CD4-positive, alpha-beta memory T cell (primary cell): ENCODE data around the gene TCF12. TPM values are rescaled to one million over a fixed set of nuclear protein-coding genes. Genes with fewer than 3 reads are reported as not detected.

Experiments
- CTCF ChIA-PET: fragments of 350-600 bp; sonication (Branson Sonifier 250); formaldehyde crosslinking; loops from one replicate; lab custom pipeline; 2021; ENCODE audit warnings: inconsistent platforms; ENCODE audit not compliant: partially characterized antibody; lab: Charles Lee
- POLR2A ChIA-PET: fragments of 350-600 bp; sonication (Branson Sonifier 250); formaldehyde crosslinking; loops from one replicate; lab custom pipeline; 2021; ENCODE audit not compliant: partially characterized antibody; lab: Charles Lee
- DNase-seq, 5 donors: peaks; one replicate each; pipeline versions ENCODE4 v3.0.0 to v3.0.0-alpha.2; 2020 to 2022; ENCODE audit warnings: mixed read lengths in 1 of 5
- H3K27ac ChIP-seq: one replicate; pipeline ENCODE4 v1.7.0; 2013; ENCODE audit warnings: low read depth, low read length
- H3K27me3 ChIP-seq: 2 replicates; pipeline ENCODE4 v1.7.0; 2013; ENCODE audit warnings: mild to moderate bottlenecking, low read length, moderate library complexity; ENCODE audit not compliant: insufficient read depth
- H3K36me3 ChIP-seq: 2 replicates; pipeline ENCODE4 v1.7.0; 2013; ENCODE audit warnings: mild to moderate bottlenecking, low read length, moderate library complexity; ENCODE audit not compliant: insufficient read depth
- H3K4me1 ChIP-seq: 2 replicates; pipeline ENCODE4 v1.7.0; 2013; ENCODE audit warnings: mild to moderate bottlenecking, low read length, moderate library complexity; ENCODE audit not compliant: insufficient read depth
- H3K4me3 ChIP-seq, 2 donors: one replicate each; pipeline ENCODE4 v1.7.0; 2013; ENCODE audit warnings: low read length in 2 of 2, mild to moderate bottlenecking in 1 of 2
- H3K9me3 ChIP-seq, 2 donors: one replicate each; pipeline ENCODE4 v1.7.0; 2013; ENCODE audit warnings: low read length in 2 of 2, control low read depth in 1 of 2; ENCODE audit not compliant: control insufficient read depth in 1 of 2
- H3K27ac Mint-ChIP-seq, 7 donors: one replicate each; pipeline ENCODE4 v1.8.0; 2020 to 2021; ENCODE audit warnings: mixed read lengths in 7 of 7, mild to moderate bottlenecking in 6 of 7, inconsistent platforms in 3 of 7, moderate library complexity in 3 of 7
- H3K27me3 Mint-ChIP-seq, 2 donors: one replicate each; pipeline ENCODE4 v1.8.0; 2020 to 2021; ENCODE audit warnings: mixed read lengths in 2 of 2
- H3K36me3 Mint-ChIP-seq, 2 donors: one replicate each; pipeline ENCODE4 v1.8.0; 2020 to 2021; ENCODE audit warnings: mixed read lengths in 2 of 2, inconsistent platforms in 1 of 2, mild to moderate bottlenecking in 1 of 2
- H3K4me1 Mint-ChIP-seq, 4 donors: one replicate each; pipeline ENCODE4 v1.8.0; 2020 to 2021; ENCODE audit warnings: mixed read lengths in 4 of 4, mild to moderate bottlenecking in 1 of 4
- H3K4me3 Mint-ChIP-seq, 8 donors: one replicate each; pipeline ENCODE4 v1.8.0; 2020 to 2021; ENCODE audit warnings: mixed read lengths in 8 of 8, mild to moderate bottlenecking in 7 of 8, moderate library complexity in 6 of 8, inconsistent platforms in 3 of 8
- H3K9me3 Mint-ChIP-seq, 8 donors: one replicate each; pipeline ENCODE4 v1.8.0; 2020 to 2021; ENCODE audit warnings: mixed read lengths in 8 of 8, mild to moderate bottlenecking in 5 of 8, inconsistent platforms in 3 of 8, moderate library complexity in 1 of 8
- intact Hi-C: fragments of 100-400 bp; cut with micrococcal nuclease; formaldehyde crosslinking; loops from one replicate; pipeline ENCODE4 v1.15.1; 2023
- polyA plus RNA-seq, 2 donors: library from polyadenylated mRNA; unstranded; fragments of 300-500 nt; fragmentation: Illumina TruSeq; gene quantifications; one replicate each; pipeline ENCODE4 v1.2.3, GENCODE V29; 2021
- total RNA-seq, 2 experiments: library from RNA; stranded (reverse); gene quantifications; one replicate each; pipeline ENCODE4 v1.2.3, GENCODE V29; 2021

Gene TCF12
- total and polyA plus RNA-seq, 4 experiments from 2014 or later, result 36.5 to 86.5 (median 68.4) TPM

DNA sequence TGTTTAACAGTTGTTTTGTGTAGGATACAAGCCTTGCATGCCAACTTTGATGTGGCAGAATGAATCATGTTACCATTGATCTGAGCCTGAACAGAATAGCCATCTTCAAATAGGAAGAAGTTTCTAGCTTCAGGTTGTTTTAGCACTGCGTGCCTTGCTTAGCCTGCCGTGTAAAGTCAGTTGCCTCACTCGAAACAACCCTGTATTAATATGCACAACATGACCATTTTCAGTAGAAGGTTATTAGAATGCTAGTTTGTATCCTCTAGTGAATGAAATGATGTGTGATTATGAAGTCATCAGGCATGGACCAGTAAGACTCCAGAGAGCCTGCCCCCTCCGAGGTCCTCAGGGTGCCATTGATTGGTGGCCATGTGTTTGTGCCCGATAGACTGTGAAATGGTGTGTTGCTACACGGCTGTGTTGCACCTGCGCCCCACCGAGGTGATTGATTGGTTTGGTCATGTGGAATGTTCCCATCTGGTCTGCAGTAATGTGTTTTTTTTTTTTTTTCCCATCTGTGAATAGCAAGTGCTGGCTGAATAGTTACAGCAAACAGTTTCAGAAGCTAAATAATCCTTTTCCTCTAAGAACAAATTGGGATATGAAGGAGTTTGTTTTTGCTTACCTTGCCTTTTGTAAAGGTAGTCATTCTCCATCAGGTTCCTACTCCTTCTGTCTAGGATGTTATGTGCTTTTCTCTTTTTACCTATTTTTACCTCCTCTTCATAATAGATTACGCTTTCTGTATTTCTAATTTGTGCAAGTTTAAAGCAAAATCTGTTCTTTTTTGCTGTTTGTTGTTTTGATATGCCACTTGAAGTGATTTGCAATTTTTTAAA is 214.9 kb downstream of the TCF12 start:
- no peak overlapping the region for H3K27ac ChIP-seq
- Mint-ChIP-seq H3K4me3 (peak overlapping the region in 1 of 8 donors; percentile 22), H3K36me3 (peaks cover 12 to 21% of the 10 kb centered on the region in 2 donors), H3K4me1 (peaks cover 38 to 61% (median 44%) of the 10 kb centered on the region in 4 donors), H3K9me3 (peaks cover 0 to 2% (median 0%) of the 10 kb centered on the region in 8 donors), H3K27me3 (no peaks in the 10 kb centered on the region), H3K27ac (peak overlapping the region in 1 of 7 donors; percentile 32)
- ChIA-PET CTCF (no interaction called here), POLR2A (no interaction called here)
- no peaks in the 10 kb centered on the region for H3K27me3 ChIP-seq
- peaks cover 21% of the 10 kb centered on the region for H3K4me1 ChIP-seq
- H3K9me3 ChIP-seq, result no peaks in the 10 kb centered on the region
- H3K36me3 ChIP-seq, result no peaks in the 10 kb centered on the region
- H3K4me3 ChIP-seq, result no peak overlapping the region
- DNase-seq, result no peak
- intact Hi-C loops, result no loop called here

DNA sequence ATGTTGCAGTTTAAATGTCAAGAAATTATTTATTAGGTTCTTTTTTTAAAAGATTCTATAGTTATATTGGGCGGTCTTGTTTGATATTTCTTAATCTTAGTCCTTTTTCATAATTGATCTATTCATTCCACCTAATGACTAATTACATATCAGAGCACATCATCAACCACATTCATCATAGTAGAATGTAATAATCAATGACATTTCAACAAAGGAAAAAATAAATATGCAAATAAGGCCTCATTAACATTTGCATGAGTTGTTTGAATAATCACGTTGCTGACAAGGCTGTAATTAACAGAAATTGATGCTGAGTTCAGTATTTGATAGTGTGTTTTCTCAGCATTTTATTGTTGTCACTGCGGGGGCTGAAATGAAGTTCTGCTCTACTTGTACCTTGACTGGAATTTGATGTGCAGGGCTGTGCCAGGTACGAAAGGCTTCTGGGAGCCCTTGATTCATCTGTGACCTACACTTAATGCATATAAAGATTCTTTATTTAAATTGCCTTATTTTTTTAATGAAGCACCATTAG is 215.7 kb downstream of the TCF12 start:
- POLR2A ChIA-PET, result no interaction called here
- DNase-seq, result no peak
- Mint-ChIP-seq H3K9me3 (peaks cover 0 to 2% (median 0%) of the 10 kb centered on the region in 8 donors), H3K4me1 (peaks cover 35 to 61% (median 43%) of the 10 kb centered on the region in 4 donors), H3K27ac (no peak overlapping the region), H3K4me3 (no peak overlapping the region), H3K27me3 (no peaks in the 10 kb centered on the region), H3K36me3 (peaks cover 10 to 14% of the 10 kb centered on the region in 2 donors)
- Histone ChIP-seq H3K36me3 (no peaks in the 10 kb centered on the region), H3K27ac (no peak overlapping the region), H3K9me3 (no peaks in the 10 kb centered on the region), H3K4me3 (no peak overlapping the region), H3K4me1 (peaks cover 21% of the 10 kb centered on the region), H3K27me3 (no peaks in the 10 kb centered on the region)
- CTCF ChIA-PET, result interaction anchor here (2.7 kb wide), 1 partner anchor 12 kb away, joined by 18 read pairs; no protein-coding TSS in a partner anchor
- intact Hi-C loops, result no loop called here

DNA sequence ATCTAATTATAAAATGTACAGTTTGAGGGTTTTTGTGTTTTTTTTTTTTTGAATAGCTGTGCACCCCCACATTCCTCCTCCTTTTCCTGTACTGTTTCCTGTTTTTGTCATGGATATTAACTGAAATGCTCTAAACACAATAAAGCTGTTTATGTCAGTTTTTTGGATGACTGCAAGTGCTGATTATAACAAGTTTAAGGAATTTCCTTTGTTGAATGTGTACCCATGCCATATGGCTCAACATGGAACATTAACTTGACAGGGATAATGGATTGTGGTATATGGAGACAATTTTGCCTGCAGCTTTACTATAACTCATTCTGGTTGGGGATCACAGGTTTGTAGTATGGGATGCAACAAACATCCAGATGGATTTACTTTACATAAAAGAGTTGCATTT is 216.4 kb downstream of the TCF12 start:
- Histone ChIP-seq H3K36me3 (no peaks in the 10 kb centered on the region), H3K4me3 (no peak overlapping the region), H3K27ac (no peak overlapping the region), H3K4me1 (peaks cover 21% of the 10 kb centered on the region), H3K9me3 (no peaks in the 10 kb centered on the region), H3K27me3 (no peaks in the 10 kb centered on the region)
- intact Hi-C loops, result loop anchor here (5.0 kb wide), 1 partner anchor 218 kb away; the partner anchor contains the start of gene TCF12
- H3K4me3 Mint-ChIP-seq, result no peak overlapping the region
- no peak for DNase-seq
- peaks cover 9 to 10% of the 10 kb centered on the region in 2 donors for H3K36me3 Mint-ChIP-seq
- H3K4me1 Mint-ChIP-seq, result peaks cover 31 to 57% (median 41%) of the 10 kb centered on the region in 4 donors
- H3K27me3 Mint-ChIP-seq, result no peaks in the 10 kb centered on the region
- peaks cover 0 to 2% (median 0%) of the 10 kb centered on the region in 8 donors for H3K9me3 Mint-ChIP-seq
- POLR2A ChIA-PET, result no interaction called here
- H3K27ac Mint-ChIP-seq, result no peak overlapping the region
- CTCF ChIA-PET, result interaction anchor here (2.7 kb wide), 1 partner anchor 11 kb away, joined by 18 read pairs; no protein-coding TSS in a partner anchor

DNA sequence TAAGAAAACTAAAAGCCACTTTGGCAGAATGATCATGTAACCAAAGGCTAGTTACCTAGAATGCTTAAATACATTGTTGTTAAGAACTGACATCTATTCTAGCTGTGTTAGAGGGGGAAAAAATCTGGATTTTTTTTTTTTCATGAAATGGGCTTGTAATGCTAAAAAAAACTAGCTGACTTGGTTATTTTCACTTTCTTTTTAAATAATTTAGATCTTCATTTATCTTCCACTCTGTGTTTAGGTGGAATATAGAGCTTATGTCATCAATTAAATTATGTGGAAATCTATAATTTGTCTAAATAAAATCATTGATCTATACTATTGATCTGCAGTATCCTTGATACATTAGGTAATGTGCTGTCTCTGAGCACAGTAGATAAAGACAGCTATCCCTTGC is 217.4 kb downstream of the TCF12 start:
- no peak overlapping the region for H3K4me3 ChIP-seq
- Mint-ChIP-seq H3K4me1 (peaks cover 29 to 51% (median 37%) of the 10 kb centered on the region in 4 donors), H3K27me3 (no peaks in the 10 kb centered on the region), H3K36me3 (peaks cover 4% of the 10 kb centered on the region in 2 donors), H3K9me3 (peaks cover 0 to 2% (median 0%) of the 10 kb centered on the region in 8 donors), H3K4me3 (no peak overlapping the region), H3K27ac (no peak overlapping the region)
- intact Hi-C loops, result loop anchor here (5.0 kb wide), 1 partner anchor 218 kb away; the partner anchor contains the start of gene TCF12
- ChIA-PET CTCF (interaction anchor here (1.3 to 2.7 kb wide), 2 partner anchors 10 to 23 kb away, joined by 3 to 18 read pairs; no protein-coding TSS in a partner anchor), POLR2A (no interaction called here)
- no peak overlapping the region for H3K27ac ChIP-seq
- no peaks in the 10 kb centered on the region for H3K27me3 ChIP-seq
- DNase-seq, result no peak
- H3K9me3 ChIP-seq, result no peaks in the 10 kb centered on the region
- peaks cover 21% of the 10 kb centered on the region for H3K4me1 ChIP-seq
- H3K36me3 ChIP-seq, result no peaks in the 10 kb centered on the region

DNA sequence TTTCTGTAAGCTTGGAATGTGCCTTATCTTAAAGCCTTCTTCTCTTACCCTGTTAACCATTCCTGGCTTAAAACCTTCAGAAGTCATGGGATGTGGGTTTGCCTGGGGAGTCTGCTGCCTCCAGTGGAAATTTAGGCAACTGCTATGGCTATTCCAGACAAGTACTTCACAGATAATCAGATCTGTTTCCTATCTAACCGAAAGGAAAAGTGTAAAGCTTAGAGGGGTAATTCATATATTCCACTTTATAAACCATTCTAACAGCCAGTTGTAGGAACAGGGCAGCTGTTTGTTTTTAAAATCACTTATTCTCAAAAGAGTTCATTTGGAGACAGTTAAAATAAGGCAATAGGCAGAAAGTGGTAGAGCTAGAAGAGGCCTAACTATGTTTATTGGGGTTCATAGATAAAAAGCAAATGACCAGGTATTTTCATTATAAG is 219.9 kb downstream of the TCF12 start:
- no peaks in the 10 kb centered on the region for H3K27me3 ChIP-seq
- peaks cover 14 to 30% (median 21%) of the 10 kb centered on the region in 4 donors for H3K4me1 Mint-ChIP-seq
- peak in 1 of 5 donors; percentile 3 for DNase-seq
- H3K9me3 ChIP-seq, result no peaks in the 10 kb centered on the region
- CTCF ChIA-PET, result interaction anchor here (0.7 to 1.2 kb wide), 2 partner anchors 8 to 82 kb away, joined by 3 read pairs; no protein-coding TSS in a partner anchor
- H3K4me3 Mint-ChIP-seq, result no peak overlapping the region
- intact Hi-C loops, result loop anchor here (5.0 kb wide), 1 partner anchor 221 kb away; the partner anchor contains the start of gene TCF12
- H3K4me3 ChIP-seq, result no peak overlapping the region
- no peaks in the 10 kb centered on the region for H3K27me3 Mint-ChIP-seq
- peaks cover 21% of the 10 kb centered on the region for H3K4me1 ChIP-seq
- no peak overlapping the region for H3K27ac ChIP-seq
- POLR2A ChIA-PET, result no interaction called here
- peaks cover 0 to 2% (median 0%) of the 10 kb centered on the region in 8 donors for H3K9me3 Mint-ChIP-seq
- H3K36me3 ChIP-seq, result no peaks in the 10 kb centered on the region
- no peak overlapping the region for H3K27ac Mint-ChIP-seq
- H3K36me3 Mint-ChIP-seq, result no peaks in the 10 kb centered on the region

DNA sequence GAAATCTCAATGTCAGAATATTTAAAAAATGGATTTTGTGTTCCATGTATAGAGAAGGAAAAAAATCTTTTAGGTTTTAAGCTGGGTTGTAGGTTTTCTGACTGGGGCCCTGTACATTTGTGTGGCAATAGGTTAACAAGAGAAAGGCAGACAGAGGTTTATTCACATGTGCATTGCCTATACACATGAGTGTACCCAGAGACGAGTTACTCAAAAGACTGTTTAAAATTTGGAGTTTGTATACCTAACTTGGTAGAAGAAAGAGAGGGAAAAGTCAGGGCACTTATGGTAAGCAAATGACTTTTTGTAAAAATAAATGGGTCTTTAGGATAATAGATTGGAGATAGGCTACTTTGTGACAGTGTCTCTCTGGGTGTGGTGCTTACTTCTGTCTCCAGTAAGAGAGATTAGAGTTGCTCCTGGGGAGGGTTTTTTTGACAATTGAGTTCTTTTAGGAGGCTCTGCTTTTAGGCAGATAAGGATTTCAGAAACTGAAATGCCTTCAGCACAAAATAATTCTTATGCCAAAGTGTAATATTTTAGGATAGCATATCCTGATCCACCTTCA is 225.2 kb downstream of the TCF12 start:
- Histone ChIP-seq H3K36me3 (no peaks in the 10 kb centered on the region), H3K27me3 (no peaks in the 10 kb centered on the region), H3K27ac (no peak overlapping the region), H3K4me3 (no peak overlapping the region), H3K4me1 (no peaks in the 10 kb centered on the region), H3K9me3 (no peaks in the 10 kb centered on the region)
- no peaks in the 10 kb centered on the region for H3K9me3 Mint-ChIP-seq
- H3K27me3 Mint-ChIP-seq, result no peaks in the 10 kb centered on the region
- peak overlapping the region in 1 of 7 donors; percentile 19 for H3K27ac Mint-ChIP-seq
- H3K36me3 Mint-ChIP-seq, result no peaks in the 10 kb centered on the region
- intact Hi-C loops, result no loop called here
- H3K4me1 Mint-ChIP-seq, result peaks cover 0 to 8% (median 7%) of the 10 kb centered on the region in 4 donors
- no peak overlapping the region for H3K4me3 Mint-ChIP-seq
- POLR2A ChIA-PET, result no interaction called here
- no peak for DNase-seq
- CTCF ChIA-PET, result no interaction called here
